GM18505 (cell line): ENCODE results near the gene SH3BP5L.
A peak's percentile ranks its signal among the peaks of the same experiment; 100 is the strongest.
"Not testable (repeated sequence)": the region's sequence is repeated elsewhere in the genome, so short reads cannot be mapped to it uniquely, and the experiment has no call there.

Experiments
- ATAC-seq: cut with Tn5 transposase; IDR thresholded peaks from one replicate; pipeline ENCODE4 v1.9.1; 2021; ENCODE audit not compliant: unreplicated experiment
- POLR2A ChIP-seq: IDR thresholded peaks from 4 replicates; pipeline ENCODE4 v1.6.1; 2011; ENCODE audit warnings: borderline replicate concordance; ENCODE audit not compliant: insufficient read depth, insufficient read length; ENCODE audit errors: extremely low read depth

SH3BP5L gene

GRCh38 chr1:248815407-248816034 is 10.2 kb downstream of the SH3BP5L start:
- TF ChIP-seq POLR2A, result no peak
- ATAC-seq, result no peak

- TF ChIP-seq POLR2A, result no peak
- ATAC-seq, result no peak
Observed at GRCh38 chr1:248814351-248814750, 11.4 kb downstream of the SH3BP5L start.

GRCh38 chr1:248813546-248813945 is 12.2 kb downstream of the SH3BP5L start:
- ATAC-seq, result no peak
- TF ChIP-seq POLR2A, result no peak

- no peak for TF ChIP-seq POLR2A
- ATAC-seq, result no peak
Observed at GRCh38 chr1:248812736-248813425, 12.8 kb downstream of the SH3BP5L start.

GRCh38 chr1:248811514-248812490 is 13.9 kb downstream of the SH3BP5L start:
- no peak for ATAC-seq
- no peak for TF ChIP-seq POLR2A

- TF ChIP-seq POLR2A, result no peak
- ATAC-seq, result no peak
Observed at GRCh38 chr1:248810727-248811513, 14.8 kb downstream of the SH3BP5L start.

GRCh38 chr1:248810000-248810726 is 15.6 kb downstream of the SH3BP5L start:
- no peak for TF ChIP-seq POLR2A
- no peak for ATAC-seq

- ATAC-seq, result no peak
- no peak for TF ChIP-seq POLR2A
Observed at GRCh38 chr1:248808876-248809275, 16.8 kb downstream of the SH3BP5L start.

- no peak for TF ChIP-seq POLR2A
- ATAC-seq, result peak; percentile 44
Observed at GRCh38 chr1:248807067-248807737, 18.5 kb downstream of the SH3BP5L start.

GRCh38 chr1:248805876-248806275 is 19.8 kb downstream of the SH3BP5L start:
- TF ChIP-seq POLR2A, result no peak
- ATAC-seq, result no peak

GRCh38 chr1:248804771-248805681 is 20.7 kb downstream of the SH3BP5L start:
- TF ChIP-seq POLR2A, result peak; percentile 41
- peak; percentile 94 for ATAC-seq

GRCh38 chr1:248803501-248803900 is 22.2 kb downstream of the SH3BP5L start:
- ATAC-seq, result not testable (repeated sequence)
